Dermis blood vessel endothelial cell (primary cell): ENCODE data around the gene CYP8B1. TPM values are rescaled to one million over a fixed set of nuclear protein-coding genes. Genes with fewer than 3 reads are reported as not detected.

Experiments
- total RNA-seq: library from RNA; depleted of rRNA; stranded (reverse); fragments of >200 nt; gene quantifications from 2 replicates; pipeline ENCODE4 v1.2.3, GENCODE V29; 2014

The CYP8B1 gene
- total RNA-seq, 1 donor from 2014 or later, result not detected

Other genes starting within 250 kb of the CYP8B1 start
- 13.9 and 19.6 TPM in 2 replicates for gene ZBTB47, start 222.2 kb downstream of the CYP8B1 start, total RNA-seq
- gene KLHL40, start 190.3 kb downstream of the CYP8B1 start, total RNA-seq, result 0.17 TPM in 1 of 2 replicates, not detected in the other
- gene HHATL, start 173.1 kb downstream of the CYP8B1 start, total RNA-seq, result not detected in 2 replicates
- 0.28 and 1.0 TPM in 2 replicates for gene CCDC13, start 102.6 kb downstream of the CYP8B1 start, total RNA-seq
- gene HIGD1A, start 71.4 kb downstream of the CYP8B1 start, total RNA-seq, result 110 and 112 TPM in 2 replicates
- gene ACKR2, start 66.4 kb downstream of the CYP8B1 start, total RNA-seq, result 11.2 and 13.3 TPM in 2 replicates
- 1.5 and 2.4 TPM in 2 replicates for gene ZNF662, start 30.3 kb upstream of the CYP8B1 start, total RNA-seq
- 0.09 TPM in 1 of 2 replicates, not detected in the other for gene GASK1A, start 103.4 kb upstream of the CYP8B1 start, total RNA-seq
- 3.2 and 7.5 TPM in 2 replicates for gene POMGNT2, start 230.2 kb upstream of the CYP8B1 start, total RNA-seq